ENCODE results near the gene ANXA5. TPM values are rescaled to one million over a fixed set of nuclear protein-coding genes. Genes with fewer than 3 reads are reported as not detected.

The ANXA5 gene
- total and polyA plus RNA-seq, 2 of the 4 experiments (the other 2 are of a cell fraction), result 780 to 1,448 TPM

GRCh38 chr4:121642876-121643585 is 53.7 kb downstream of the ANXA5 start:
- H3K18ac ChIP-seq (ENCODE audit: low read depth, low read length), result no peak overlapping the region
- H3K4me3 ChIP-seq (ENCODE audit: insufficient read depth, low read depth, low read length), result no peak overlapping the region
- H3K27ac ChIP-seq (ENCODE audit: insufficient read depth, low read length), result no peak overlapping the region
- no peak for ATAC-seq (ENCODE audit: low read depth)
- 80% methylated on average over 1 of the region's 8 CpGs; no CpG with 5 or more reads in 1 of the 2 experiments for WGBS, 2 experiments (ENCODE audit: extremely low coverage in 2 of 2, insufficient read length in 1 of 2)
- no peak overlapping the region for H3K4ac ChIP-seq (ENCODE audit: low read depth, low read length)
- no peak overlapping the region for H3K14ac ChIP-seq (replicated peaks; ENCODE audit: low read depth, low read length)
- no peak overlapping the region for H4K8ac ChIP-seq (ENCODE audit: low read depth in 2 of 2, low read length in 2 of 2)
- no peak overlapping the region for H2AFZ ChIP-seq (replicated peaks; ENCODE audit: low read length, poor library complexity)
- no peak overlapping the region for H3K9ac ChIP-seq (ENCODE audit: low read depth, low read length)
- H2AK9ac ChIP-seq (replicated peaks; ENCODE audit: low read depth, low read length, poor library complexity), result no peak overlapping the region
- no peaks in the 10 kb centered on the region for H3K27me3 ChIP-seq (ENCODE audit: control insufficient read depth, insufficient read depth, low read length)
- no peak overlapping the region for H3K56ac ChIP-seq (ENCODE audit: extremely low read depth, insufficient read depth, low read length)
- no peaks in the 10 kb centered on the region for H3K9me3 ChIP-seq (ENCODE audit: control insufficient read depth, insufficient read depth, low read length)
- no peak overlapping the region for H3K4me2 ChIP-seq (ENCODE audit: low read depth, low read length)
- ChIA-PET POLR2A (ENCODE audit: unreplicated experiment) (no interaction called here), CTCF (interaction anchor here (0.7 kb wide), 1 partner anchor 278 kb away, joined by 3 read pairs; no protein-coding TSS in a partner anchor)
- no peak overlapping the region for H4K5ac ChIP-seq (ENCODE audit: low read depth, low read length)
- intact Hi-C loops (cut with micrococcal nuclease) (loop anchor here (5.0 kb wide), 1 partner anchor 161 kb away; no protein-coding TSS in a partner anchor), dilution Hi-C loops (cut with HindIII; ENCODE audit: low sequenced_read_pairs, unreplicated experiment) (no loop called here), in situ Hi-C loops (cut with MboI; ENCODE audit: low sequenced_read_pairs) (no loop called here)
- no peaks in the 10 kb centered on the region for H3K4me1 ChIP-seq (ENCODE audit: control insufficient read depth, insufficient read depth, low read length)
- no peak for DNase-seq
- H2BK5ac ChIP-seq (ENCODE audit: low read depth, low read length, poor library complexity, severe bottlenecking), result no peak overlapping the region
- no peak overlapping the region for H2AK5ac ChIP-seq (ENCODE audit: low read depth, low read length)
- no peaks in the 10 kb centered on the region for H3K36me3 ChIP-seq (ENCODE audit: control insufficient read depth, insufficient read depth, low read length)
- no peaks in the 10 kb centered on the region for H4K20me1 ChIP-seq (ENCODE audit: insufficient read depth, low read length)
- no peaks in the 10 kb centered on the region for H3K79me1 ChIP-seq (ENCODE audit: low read depth in 1 of 2, low read length in 2 of 2)
- no peak overlapping the region for H2BK15ac ChIP-seq (ENCODE audit: low read depth, low read length)
- H3K9me1 ChIP-seq (ENCODE audit: insufficient read depth, low read length), result no peaks in the 10 kb centered on the region
- no peak overlapping the region for H4K91ac ChIP-seq (ENCODE audit: insufficient read depth, low read depth, low read length)
- TF ChIP-seq CEBPB (IDR thresholded peaks at IDR 0.05; ENCODE audit: low read depth, low read length) (no peak), MAZ (IDR thresholded peaks at IDR 0.05; ENCODE audit: borderline replicate concordance, low read depth, low read length) (no peak), SMC3 (IDR thresholded peaks at IDR 0.05; ENCODE audit: low read depth, low read length) (no peak), POLR2A (IDR thresholded peaks at IDR 0.05; ENCODE audit: low read depth, low read length) (no peak), CHD1 (IDR thresholded peaks at IDR 0.05; ENCODE audit: low read depth, low read length) (no peak), RAD21 (IDR thresholded peaks at IDR 0.05; ENCODE audit: low read length) (no peak), FOS (IDR thresholded peaks at IDR 0.05; ENCODE audit: low read depth, low read length) (no peak), MAFK (IDR thresholded peaks at IDR 0.05; ENCODE audit: low read depth, low read length) (no peak), MXI1 (IDR thresholded peaks at IDR 0.05; ENCODE audit: borderline replicate concordance, low read depth, low read length) (no peak), RCOR1 (IDR thresholded peaks at IDR 0.05; ENCODE audit: insufficient replicate concordance, low read length) (no peak), BHLHE40 (IDR thresholded peaks at IDR 0.05; ENCODE audit: low read depth, low read length) (no peak), USF2 (IDR thresholded peaks at IDR 0.05; ENCODE audit: low read depth, low read length) (no peak), RFX5 (IDR thresholded peaks at IDR 0.05; ENCODE audit: low read depth, low read length) (no peak), NFE2L2 (IDR thresholded peaks at IDR 0.05; ENCODE audit: low read depth, low read length) (no peak)
- TF ChIP-seq, protein P1, sequence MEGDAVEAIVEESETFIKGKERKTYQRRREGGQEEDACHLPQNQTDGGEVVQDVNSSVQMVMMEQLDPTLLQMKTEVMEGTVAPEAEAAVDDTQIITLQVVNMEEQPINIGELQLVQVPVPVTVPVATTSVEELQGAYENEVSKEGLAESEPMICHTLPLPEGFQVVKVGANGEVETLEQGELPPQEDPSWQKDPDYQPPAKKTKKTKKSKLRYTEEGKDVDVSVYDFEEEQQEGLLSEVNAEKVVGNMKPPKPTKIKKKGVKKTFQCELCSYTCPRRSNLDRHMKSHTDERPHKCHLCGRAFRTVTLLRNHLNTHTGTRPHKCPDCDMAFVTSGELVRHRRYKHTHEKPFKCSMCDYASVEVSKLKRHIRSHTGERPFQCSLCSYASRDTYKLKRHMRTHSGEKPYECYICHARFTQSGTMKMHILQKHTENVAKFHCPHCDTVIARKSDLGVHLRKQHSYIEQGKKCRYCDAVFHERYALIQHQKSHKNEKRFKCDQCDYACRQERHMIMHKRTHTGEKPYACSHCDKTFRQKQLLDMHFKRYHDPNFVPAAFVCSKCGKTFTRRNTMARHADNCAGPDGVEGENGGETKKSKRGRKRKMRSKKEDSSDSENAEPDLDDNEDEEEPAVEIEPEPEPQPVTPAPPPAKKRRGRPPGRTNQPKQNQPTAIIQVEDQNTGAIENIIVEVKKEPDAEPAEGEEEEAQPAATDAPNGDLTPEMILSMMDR (conservative IDR thresholded peaks at IDR 0.05; ENCODE audit: low read depth, low read length), result no peak
- TF ChIP-seq, protein P2, sequence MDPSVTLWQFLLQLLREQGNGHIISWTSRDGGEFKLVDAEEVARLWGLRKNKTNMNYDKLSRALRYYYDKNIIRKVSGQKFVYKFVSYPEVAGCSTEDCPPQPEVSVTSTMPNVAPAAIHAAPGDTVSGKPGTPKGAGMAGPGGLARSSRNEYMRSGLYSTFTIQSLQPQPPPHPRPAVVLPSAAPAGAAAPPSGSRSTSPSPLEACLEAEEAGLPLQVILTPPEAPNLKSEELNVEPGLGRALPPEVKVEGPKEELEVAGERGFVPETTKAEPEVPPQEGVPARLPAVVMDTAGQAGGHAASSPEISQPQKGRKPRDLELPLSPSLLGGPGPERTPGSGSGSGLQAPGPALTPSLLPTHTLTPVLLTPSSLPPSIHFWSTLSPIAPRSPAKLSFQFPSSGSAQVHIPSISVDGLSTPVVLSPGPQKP (IDR thresholded peaks at IDR 0.05; ENCODE audit: borderline replicate concordance, low read depth, low read length), result no peak
- no peak overlapping the region for H2BK20ac ChIP-seq (ENCODE audit: low read depth, low read length)
- H2BK120ac ChIP-seq (ENCODE audit: low read depth, low read length), result no peak overlapping the region
- no peak overlapping the region for H3K23ac ChIP-seq (ENCODE audit: low read depth, low read length)
- BruUV-seq (replicated peaks), result no TSS peak
